HepG2 (cell line): Measurements from ENCODE around the gene NOPCHAP1. TPM values are rescaled to one million over a fixed set of nuclear protein-coding genes. Genes with fewer than 3 reads are reported as not detected.
A peak's percentile ranks its signal among the peaks of the same experiment; 100 is the strongest.

Experiments used
- ASH2L ChIP-seq: fragments of 300-600, 200-600 bp; sonication (generic); IDR thresholded peaks from 2 replicates; pipeline ENCODE4 v1.7.0; 2017; ENCODE audit warnings: low read depth, mild to moderate bottlenecking, moderate library complexity, mixed read lengths, low read length; ENCODE audit not compliant: insufficient read length
- CBFB ChIP-seq: sonication (generic); formaldehyde crosslinking; IDR thresholded peaks from 2 replicates; pipeline ENCODE4 v1.4.0; 2020; ENCODE audit warnings: missing genetic modification reagents
- CCDC6 ChIP-seq: sonication (generic); formaldehyde crosslinking; IDR thresholded peaks from 2 replicates; pipeline ENCODE4 v1.8.1; 2022; ENCODE audit warnings: mild to moderate bottlenecking, missing genetic modification reagents, moderate library complexity
- FOSL1 ChIP-seq: sonication (generic); formaldehyde crosslinking; IDR thresholded peaks from 2 replicates; pipeline ENCODE4 v1.9.0; 2021; ENCODE audit warnings: missing genetic modification reagents, borderline replicate concordance
- FOXJ3 ChIP-seq: sonication (generic); formaldehyde crosslinking; IDR thresholded peaks from 2 replicates; pipeline ENCODE4 v1.4.0; 2020; ENCODE audit warnings: missing genetic modification reagents, mild to moderate bottlenecking, borderline replicate concordance
- KDM3A ChIP-seq: IDR thresholded peaks from 2 replicates; pipeline ENCODE4 v1.6.1; 2018; ENCODE audit warnings: low read depth, missing compliant biosample characterization
- MXD1 ChIP-seq: sonication (generic); formaldehyde crosslinking; IDR thresholded peaks from 2 replicates; pipeline ENCODE4 v1.4.0; 2020; ENCODE audit warnings: mild to moderate bottlenecking, missing genetic modification reagents
- NFE2L2 ChIP-seq: fragments of 150-350 bp; IDR thresholded peaks from 2 replicates; pipeline ENCODE4 v1.6.1; 2014; ENCODE audit warnings: low read length
- NFYB ChIP-seq: sonication (generic); formaldehyde crosslinking; IDR thresholded peaks from 2 replicates; pipeline ENCODE4 v1.4.0; 2020; ENCODE audit warnings: missing genetic modification reagents
- NR1H2 ChIP-seq: sonication (generic); formaldehyde crosslinking; IDR thresholded peaks from 2 replicates; pipeline ENCODE4 v1.8.1; 2022; ENCODE audit warnings: low read depth, missing genetic modification reagents, borderline replicate concordance
- ONECUT2 ChIP-seq: sonication (generic); formaldehyde crosslinking; IDR thresholded peaks from 2 replicates; pipeline ENCODE4 v1.4.0; 2020; ENCODE audit warnings: missing genetic modification reagents
- RFXAP ChIP-seq: sonication (generic); formaldehyde crosslinking; IDR thresholded peaks from 2 replicates; pipeline ENCODE4 v1.4.0; 2020; ENCODE audit warnings: missing genetic modification reagents, borderline replicate concordance
- SMC3 ChIP-seq: IDR thresholded peaks from 2 replicates; pipeline ENCODE4 v1.6.1; 2011; ENCODE audit warnings: low read length, improper control_type of control experiment
- SP1 ChIP-seq, 2 experiments: fragments of 450-650 bp in 1 of 2; sonication (generic) in 1 of 2; formaldehyde crosslinking in 1 of 2; IDR thresholded peaks; 2 replicates each; pipeline versions ENCODE4 v1.4.0 to v1.6.1; 2016 to 2020; ENCODE audit warnings: missing genetic modification reagents in 1 of 2
- SP4 ChIP-seq: sonication (generic); formaldehyde crosslinking; IDR thresholded peaks from 2 replicates; pipeline ENCODE4 v1.8.1; 2023; ENCODE audit warnings: mild to moderate bottlenecking, missing genetic modification reagents
- TEAD2 ChIP-seq: sonication (generic); formaldehyde crosslinking; IDR thresholded peaks from 2 replicates; pipeline ENCODE4 v1.9.0; 2021; ENCODE audit warnings: missing genetic modification reagents
- XRCC5 ChIP-seq: fragments of 200-400 bp; formaldehyde crosslinking; optimal IDR thresholded peaks from 2 replicates; pipeline ENCODE3; 2017; ENCODE audit warnings: mild to moderate bottlenecking, low read length
- ZFP82 ChIP-seq: sonication (generic); formaldehyde crosslinking; IDR thresholded peaks from 2 replicates; pipeline ENCODE4 v1.5.1; 2020; ENCODE audit warnings: mild to moderate bottlenecking, missing genetic modification reagents, borderline replicate concordance
- ZNF160 ChIP-seq: sonication (generic); formaldehyde crosslinking; IDR thresholded peaks from 2 replicates; pipeline ENCODE4 v1.8.0; 2022; ENCODE audit warnings: mild to moderate bottlenecking, inconsistent platforms, missing genetic modification reagents
- ZNF432 ChIP-seq: sonication (generic); formaldehyde crosslinking; IDR thresholded peaks from 2 replicates; pipeline ENCODE4 v1.5.0; 2020; ENCODE audit warnings: missing genetic modification reagents, mild to moderate bottlenecking, borderline replicate concordance
- ZNF44 ChIP-seq: sonication (generic); formaldehyde crosslinking; IDR thresholded peaks from 2 replicates; pipeline ENCODE4 v1.5.1; 2020; ENCODE audit warnings: mild to moderate bottlenecking, missing genetic modification reagents
- ZNF552 ChIP-seq: sonication (generic); formaldehyde crosslinking; IDR thresholded peaks from 2 replicates; pipeline ENCODE4 v1.9.0; 2022; ENCODE audit warnings: missing genetic modification reagents, mild to moderate bottlenecking, borderline replicate concordance
- ZNF772 ChIP-seq: sonication (generic); formaldehyde crosslinking; IDR thresholded peaks from 2 replicates; pipeline ENCODE4 v1.5.0; 2020; ENCODE audit warnings: mild to moderate bottlenecking, missing genetic modification reagents
- ZNF841 ChIP-seq: sonication (generic); formaldehyde crosslinking; IDR thresholded peaks from 2 replicates; pipeline ENCODE4 v1.8.1; 2023; ENCODE audit warnings: missing genetic modification reagents, borderline replicate concordance
- polyA plus RNA-seq, 8 experiments: library from polyadenylated mRNA; depleted of rRNA in 3 of 8; stranded (reverse) in 7 of 8; unstranded in 1 of 8; fragments of >200 nt; fragmentation: Illumina TruSeq in 4 of 8; extraction: Trizol in 4 of 8; gene quantifications; 2 replicates each; pipeline versions ENCODE4 v1.2.1 to v1.2.3, GENCODE V29; 2011 to 2016; ENCODE audit warnings: low read depth in 4 of 8, missing spikeins in 1 of 8, mixed read lengths in 1 of 8; ENCODE audit not compliant: insufficient read depth in 1 of 8
- total RNA-seq, 5 experiments: library from RNA; depleted of rRNA; stranded (reverse); fragments of >200 nt; fragmentation: Illumina TruSeq; extraction: Trizol; gene quantifications; 2 replicates each; pipeline ENCODE4 v1.2.3, GENCODE V29; 2016; ENCODE audit warnings: low read depth in 1 of 5
- TF ChIP-seq, protein P1 (sequence below): sonication (generic); formaldehyde crosslinking; IDR thresholded peaks from 2 replicates; pipeline ENCODE4 v1.4.0; 2020; ENCODE audit warnings: missing genetic modification reagents

The NOPCHAP1 gene
- total and polyA plus RNA-seq, 2 of the 13 experiments (the other 11 are each of a cell fraction or from before 2014, with no cell fraction given), result 5.7 to 38.1 TPM

DNA sequence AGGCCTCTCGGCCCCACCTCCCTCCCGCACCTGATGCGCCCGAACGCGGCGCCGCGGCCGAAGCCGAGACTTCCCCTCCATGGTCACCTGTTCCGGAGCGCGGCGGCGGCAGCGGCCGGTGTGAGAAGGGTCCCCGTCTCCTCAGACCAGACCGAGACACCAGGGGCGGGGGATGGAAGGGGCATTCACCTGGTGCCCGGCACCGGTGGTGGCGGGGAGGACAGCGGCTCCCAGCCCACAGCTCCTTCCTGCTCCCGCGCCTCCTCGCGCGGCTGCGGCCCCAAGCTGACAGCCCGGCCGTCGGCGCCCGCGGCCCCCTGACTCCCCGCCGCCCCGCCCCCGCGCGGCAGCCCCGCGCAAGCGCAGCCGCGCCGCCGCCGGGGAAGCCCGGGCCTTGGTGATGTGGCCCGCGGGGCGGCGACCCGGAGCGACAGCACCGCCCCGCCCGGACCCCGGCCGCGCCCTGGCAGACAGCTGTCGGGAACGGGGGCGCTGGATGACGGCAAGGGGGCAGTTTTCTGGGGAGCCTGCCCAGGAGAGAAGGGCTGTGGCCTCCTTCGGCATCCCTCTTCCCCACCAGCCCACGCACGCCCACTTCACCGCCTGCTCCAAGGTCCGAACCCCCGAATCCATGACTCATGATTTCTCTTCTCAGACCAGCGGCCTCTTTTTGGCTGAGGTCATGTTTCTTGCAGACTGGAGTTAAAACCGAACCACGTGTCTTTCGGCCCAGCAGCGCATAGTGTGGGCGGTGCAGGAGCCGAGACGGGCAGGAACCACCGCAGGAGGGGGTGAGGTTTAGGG is 27.9 kb upstream of the NOPCHAP1 start, which contains the start of gene SLC41A2 (continued):
- TF ChIP-seq SP1 (IDR thresholded peaks at IDR 0.05) (no peak), SP1 (CRISPR knock-in tag; IDR thresholded peaks at IDR 0.05) (no peak), NR1H2 (no peak), NFYB (no peak; the same call in 1 of the 2 replicates), ZFP82 (CRISPR knock-in tag) (no peak), CCDC6 (CRISPR knock-in tag) (peak; percentile 74; the same call in 1 of the 2 replicates), ZNF841 (CRISPR knock-in tag) (no peak), SMC3 (no peak), ZNF44 (CRISPR knock-in tag) (no peak), ZNF772 (peak; percentile 54), TEAD2 (CRISPR knock-in tag) (no peak), RFXAP (0 out of 2 replicates have a peak, but pooled peaks have one; percentile 8), FOSL1 (peak; percentile 44; the same call in 1 of the 2 replicates), ZNF432 (CRISPR knock-in tag) (no peak), ZNF552 (CRISPR knock-in tag) (no peak), KDM3A (CRISPR knock-in tag) (no peak), SP4 (CRISPR knock-in tag) (no peak; the same call in 1 of the 2 replicates), MXD1 (CRISPR knock-in tag) (peak; percentile 3; the same call in 1 of the 2 replicates), ZNF160 (CRISPR knock-in tag) (no peak), FOXJ3 (CRISPR knock-in tag) (peak; percentile 5; the same call in 1 of the 2 replicates), XRCC5 (no peak), CBFB (CRISPR knock-in tag) (0 out of 2 replicates have a peak, but pooled peaks have one; percentile 30), NFE2L2 (peak; percentile 72), ASH2L (peak; percentile 81), ONECUT2 (CRISPR knock-in tag) (peak; percentile 40; the same call in 1 of the 2 replicates)
- TF ChIP-seq, protein P1, sequence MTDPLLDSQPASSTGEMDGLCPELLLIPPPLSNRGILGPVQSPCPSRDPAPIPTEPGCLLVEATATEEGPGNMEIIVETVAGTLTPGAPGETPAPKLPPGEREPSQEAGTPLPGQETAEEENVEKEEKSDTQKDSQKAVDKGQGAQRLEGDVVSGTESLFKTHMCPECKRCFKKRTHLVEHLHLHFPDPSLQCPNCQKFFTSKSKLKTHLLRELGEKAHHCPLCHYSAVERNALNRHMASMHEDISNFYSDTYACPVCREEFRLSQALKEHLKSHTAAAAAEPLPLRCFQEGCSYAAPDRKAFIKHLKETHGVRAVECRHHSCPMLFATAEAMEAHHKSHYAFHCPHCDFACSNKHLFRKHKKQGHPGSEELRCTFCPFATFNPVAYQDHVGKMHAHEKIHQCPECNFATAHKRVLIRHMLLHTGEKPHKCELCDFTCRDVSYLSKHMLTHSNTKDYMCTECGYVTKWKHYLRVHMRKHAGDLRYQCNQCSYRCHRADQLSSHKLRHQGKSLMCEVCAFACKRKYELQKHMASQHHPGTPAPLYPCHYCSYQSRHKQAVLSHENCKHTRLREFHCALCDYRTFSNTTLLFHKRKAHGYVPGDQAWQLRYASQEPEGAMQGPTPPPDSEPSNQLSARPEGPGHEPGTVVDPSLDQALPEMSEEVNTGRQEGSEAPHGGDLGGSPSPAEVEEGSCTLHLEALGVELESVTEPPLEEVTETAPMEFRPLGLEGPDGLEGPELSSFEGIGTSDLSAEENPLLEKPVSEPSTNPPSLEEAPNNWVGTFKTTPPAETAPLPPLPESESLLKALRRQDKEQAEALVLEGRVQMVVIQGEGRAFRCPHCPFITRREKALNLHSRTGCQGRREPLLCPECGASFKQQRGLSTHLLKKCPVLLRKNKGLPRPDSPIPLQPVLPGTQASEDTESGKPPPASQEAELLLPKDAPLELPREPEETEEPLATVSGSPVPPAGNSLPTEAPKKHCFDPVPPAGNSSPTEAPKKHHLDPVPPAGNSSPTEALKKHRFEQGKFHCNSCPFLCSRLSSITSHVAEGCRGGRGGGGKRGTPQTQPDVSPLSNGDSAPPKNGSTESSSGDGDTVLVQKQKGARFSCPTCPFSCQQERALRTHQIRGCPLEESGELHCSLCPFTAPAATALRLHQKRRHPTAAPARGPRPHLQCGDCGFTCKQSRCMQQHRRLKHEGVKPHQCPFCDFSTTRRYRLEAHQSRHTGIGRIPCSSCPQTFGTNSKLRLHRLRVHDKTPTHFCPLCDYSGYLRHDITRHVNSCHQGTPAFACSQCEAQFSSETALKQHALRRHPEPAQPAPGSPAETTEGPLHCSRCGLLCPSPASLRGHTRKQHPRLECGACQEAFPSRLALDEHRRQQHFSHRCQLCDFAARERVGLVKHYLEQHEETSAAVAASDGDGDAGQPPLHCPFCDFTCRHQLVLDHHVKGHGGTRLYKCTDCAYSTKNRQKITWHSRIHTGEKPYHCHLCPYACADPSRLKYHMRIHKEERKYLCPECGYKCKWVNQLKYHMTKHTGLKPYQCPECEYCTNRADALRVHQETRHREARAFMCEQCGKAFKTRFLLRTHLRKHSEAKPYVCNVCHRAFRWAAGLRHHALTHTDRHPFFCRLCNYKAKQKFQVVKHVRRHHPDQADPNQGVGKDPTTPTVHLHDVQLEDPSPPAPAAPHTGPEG, result 0 out of 2 replicates have a peak, but pooled peaks have one; percentile 61
